Neuronal stem cell (in vitro differentiated cells): ENCODE results near the gene NSF.
"Not testable (repeated sequence)": the region's sequence is repeated elsewhere in the genome, so short reads cannot be mapped to it uniquely, and the experiment has no call there.

Experiments
- DNase-seq: peaks from one replicate; pipeline ENCODE4 v3.0.0-alpha.2; 2013; ENCODE audit warnings: low spot score
- H2AFZ ChIP-seq: one replicate; pipeline ENCODE4 v1.6.1; 2013; ENCODE audit warnings: mild to moderate bottlenecking, low read length, inconsistent platforms
- H2AK5ac ChIP-seq: 2 replicates; pipeline ENCODE4 v1.6.1; 2013; ENCODE audit warnings: low read depth, mild to moderate bottlenecking, inconsistent platforms, low read length, moderate library complexity, mixed read lengths
- H2BK120ac ChIP-seq: 2 replicates; pipeline ENCODE4 v1.6.1; 2013; ENCODE audit warnings: low read depth, mild to moderate bottlenecking, inconsistent platforms, low read length, moderate library complexity, mixed read lengths
- H2BK12ac ChIP-seq: one replicate; pipeline ENCODE4 v1.6.1; 2013; ENCODE audit warnings: low read length, inconsistent platforms
- H2BK15ac ChIP-seq: 2 replicates; pipeline ENCODE4 v1.6.1; 2013; ENCODE audit warnings: mild to moderate bottlenecking, low read length, inconsistent platforms, mixed read lengths
- H2BK5ac ChIP-seq: one replicate; pipeline ENCODE4 v1.6.1; 2013; ENCODE audit warnings: inconsistent platforms, mild to moderate bottlenecking, low read length, moderate library complexity
- H3K14ac ChIP-seq: one replicate; pipeline ENCODE4 v1.6.1; 2013; ENCODE audit warnings: low read length, inconsistent platforms
- H3K18ac ChIP-seq: 2 replicates; pipeline ENCODE4 v1.6.1; 2013; ENCODE audit warnings: low read length, inconsistent platforms
- H3K23ac ChIP-seq: 2 replicates; pipeline ENCODE4 v1.6.1; 2013; ENCODE audit warnings: low read depth, mild to moderate bottlenecking, mixed read lengths, low read length, inconsistent platforms; ENCODE audit not compliant: poor library complexity
- H3K27ac ChIP-seq: replicated peaks from 3 replicates; pipeline ENCODE4 v1.5.1; 2013; ENCODE audit warnings: low read length, inconsistent platforms
- H3K27me3 ChIP-seq, 3 experiments: 2 replicates each; pipeline ENCODE4 v1.6.1; 2013; ENCODE audit warnings: low read length in 3 of 3, mild to moderate bottlenecking in 2 of 3, inconsistent platforms in 1 of 3, low read depth in 1 of 3, mixed read lengths in 1 of 3, moderate library complexity in 1 of 3; ENCODE audit not compliant: control insufficient read depth in 3 of 3, insufficient read depth in 3 of 3
- H3K36me3 ChIP-seq, 2 donors: replicated peaks in 1 of 2; 2 replicates each; pipeline ENCODE4 v1.6.1; 2013; ENCODE audit warnings: low read length in 2 of 2; ENCODE audit not compliant: control insufficient read depth in 2 of 2, insufficient read depth in 2 of 2
- H3K4ac ChIP-seq: 2 replicates; pipeline ENCODE4 v1.6.1; 2013; ENCODE audit warnings: inconsistent platforms, mild to moderate bottlenecking, low read length, moderate library complexity
- H3K4me1 ChIP-seq, 2 donors: 1 replicate in 1 of 2; 2 replicates in 1 of 2; pipeline ENCODE4 v1.6.1; 2013; ENCODE audit warnings: low read length in 2 of 2, low read depth in 1 of 2; ENCODE audit not compliant: control insufficient read depth in 2 of 2, insufficient read depth in 1 of 2
- H3K4me2 ChIP-seq: one replicate; pipeline ENCODE4 v1.6.1; 2013; ENCODE audit warnings: mild to moderate bottlenecking, low read length, inconsistent platforms; ENCODE audit not compliant: insufficient read depth, poor library complexity, severe bottlenecking
- H3K4me3 ChIP-seq, 2 donors: 2 replicates each; pipeline ENCODE4 v1.5.1; 2013; ENCODE audit warnings: low read length in 2 of 2, mild to moderate bottlenecking in 2 of 2, inconsistent platforms in 1 of 2, moderate library complexity in 1 of 2
- H3K79me1 ChIP-seq: one replicate; pipeline ENCODE4 v1.6.1; 2013; ENCODE audit warnings: low read depth, mild to moderate bottlenecking, inconsistent platforms, low read length, moderate library complexity
- H3K9ac ChIP-seq: one replicate; pipeline ENCODE4 v1.6.1; 2013; ENCODE audit warnings: mild to moderate bottlenecking, low read depth, low read length, inconsistent platforms; ENCODE audit not compliant: poor library complexity
- H3K9me3 ChIP-seq, 2 donors: replicated peaks in 1 of 2; 2 replicates each; pipeline versions ENCODE3 to v1.6.1; 2013; ENCODE audit warnings: low read length in 2 of 2, mild to moderate bottlenecking in 2 of 2, inconsistent platforms in 1 of 2, low read depth in 1 of 2, mixed read lengths in 1 of 2, moderate library complexity in 1 of 2; ENCODE audit not compliant: control insufficient read depth in 2 of 2, insufficient read depth in 1 of 2
- H4K8ac ChIP-seq: one replicate; pipeline ENCODE4 v1.6.1; 2013; ENCODE audit warnings: low read depth, mild to moderate bottlenecking, inconsistent platforms, low read length, moderate library complexity
- H4K91ac ChIP-seq: one replicate; pipeline ENCODE4 v1.6.1; 2013; ENCODE audit warnings: low read length, low read depth, mild to moderate bottlenecking, inconsistent platforms; ENCODE audit not compliant: poor library complexity
- WGBS, 2 donors: extraction: QIAGEN DNeasy Blood & Tissue Kit; methylation state at CpG; one replicate each; pipeline ENCODE4 v1.1.7; 2013; ENCODE audit warnings: missing lambda C conversion rate in 2 of 2, mixed read lengths in 1 of 2; ENCODE audit not compliant: insufficient read length in 2 of 2, insufficient replicate concordance in 1 of 2; ENCODE audit errors: extremely low coverage in 2 of 2; 5-methylcytosine and 5-hydroxymethylcytosine counted together

The NSF gene

DNA sequence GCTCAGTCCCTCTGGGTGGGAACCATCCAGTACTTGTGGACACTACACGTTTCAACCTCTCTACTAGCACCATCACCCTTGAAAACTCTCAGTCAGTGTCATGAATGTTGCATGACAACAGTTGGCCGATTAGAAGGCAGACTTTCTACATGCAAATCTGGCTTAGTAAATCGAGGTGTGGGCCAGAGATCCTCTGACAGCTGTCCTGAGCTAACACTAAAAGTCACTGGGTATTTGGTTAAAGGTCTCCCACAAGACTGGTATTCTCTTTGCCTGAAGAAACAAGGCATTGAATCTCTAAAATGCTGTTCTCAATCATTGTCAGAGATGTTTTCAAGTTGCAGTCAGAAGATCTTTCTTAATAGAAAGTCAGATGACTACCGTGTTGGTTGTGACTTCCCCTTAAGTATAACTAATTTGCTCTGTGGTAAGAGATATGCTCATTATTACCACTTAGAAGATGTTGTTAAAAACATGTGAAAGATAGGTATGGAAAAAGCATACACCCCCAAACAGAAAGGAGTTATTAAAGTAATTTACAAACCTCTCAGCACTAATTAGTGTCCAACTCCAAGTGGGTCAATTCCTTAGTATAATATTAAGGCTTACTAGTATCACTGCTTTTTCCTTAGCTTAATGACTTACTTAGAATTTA, 165.7 kb downstream of the NSF start:
- Histone ChIP-seq H3K9ac (no peak overlapping the region), H2BK5ac (no peak overlapping the region), H3K4ac (no peak overlapping the region), H3K9me3 (no peaks in the 10 kb centered on the region), H3K4me3 (no peak overlapping the region), H2BK15ac (no peak overlapping the region), H3K4me1 (no peaks in the 10 kb centered on the region), H2BK12ac (no peak overlapping the region), H4K91ac (no peak overlapping the region), H3K36me3 (peaks cover 4 to 94% of the 10 kb centered on the region in 2 donors), H4K8ac (no peak overlapping the region), H3K79me1 (no peaks in the 10 kb centered on the region), H2AK5ac (no peak overlapping the region), H2AFZ (no peak overlapping the region), H2BK120ac (no peak overlapping the region), H3K27me3 (no peaks in the 10 kb centered on the region), H3K23ac (no peak overlapping the region), H3K27ac (no peak overlapping the region), H3K18ac (no peak overlapping the region), H3K4me2 (no peak overlapping the region), H3K14ac (no peak overlapping the region)
- WGBS, 2 donors, result no CpG with 5 or more reads among the region's 4 CpGs
- no peak for DNase-seq

DNA sequence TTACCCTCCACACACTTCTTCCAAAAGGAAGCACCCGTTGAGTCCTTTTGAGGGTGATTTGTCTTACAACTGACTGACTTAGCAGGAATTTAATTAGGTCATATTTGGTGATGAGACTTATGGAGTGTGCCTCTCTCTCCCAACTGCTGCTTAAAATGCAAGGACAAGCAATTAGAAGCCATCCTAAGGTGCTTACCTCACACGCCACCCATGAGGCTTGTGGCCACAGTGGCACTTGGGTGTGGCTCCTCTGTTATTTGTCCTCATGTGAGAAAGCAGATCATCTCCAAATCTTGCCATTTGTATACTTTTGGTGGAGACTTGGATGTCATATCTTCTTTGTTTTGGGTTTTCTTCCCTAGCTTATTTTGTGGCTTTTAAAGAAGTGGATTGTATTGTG, 166.4 kb downstream of the NSF start:
- H2BK120ac ChIP-seq, result no peak overlapping the region
- no peak overlapping the region for H3K27ac ChIP-seq
- no peak overlapping the region for H2AFZ ChIP-seq
- no peak for DNase-seq
- no peak overlapping the region for H2BK5ac ChIP-seq
- H3K79me1 ChIP-seq, result no peaks in the 10 kb centered on the region
- no peak overlapping the region for H3K4me2 ChIP-seq
- no peak overlapping the region for H2AK5ac ChIP-seq
- no peak overlapping the region for H3K14ac ChIP-seq
- no peaks in the 10 kb centered on the region for H3K27me3 ChIP-seq
- H4K8ac ChIP-seq, result no peak overlapping the region
- H3K9ac ChIP-seq, result no peak overlapping the region
- H3K36me3 ChIP-seq, result peaks cover 4 to 93% of the 10 kb centered on the region in 2 donors
- no peak overlapping the region for H3K4me3 ChIP-seq
- WGBS, 2 donors, result no CpG with 5 or more reads among the region's 2 CpGs
- H4K91ac ChIP-seq, result no peak overlapping the region
- H3K18ac ChIP-seq, result no peak overlapping the region
- no peaks in the 10 kb centered on the region for H3K4me1 ChIP-seq
- H2BK12ac ChIP-seq, result no peak overlapping the region
- no peak overlapping the region for H3K4ac ChIP-seq
- no peak overlapping the region for H2BK15ac ChIP-seq
- no peaks in the 10 kb centered on the region for H3K9me3 ChIP-seq
- H3K23ac ChIP-seq, result no peak overlapping the region

DNA sequence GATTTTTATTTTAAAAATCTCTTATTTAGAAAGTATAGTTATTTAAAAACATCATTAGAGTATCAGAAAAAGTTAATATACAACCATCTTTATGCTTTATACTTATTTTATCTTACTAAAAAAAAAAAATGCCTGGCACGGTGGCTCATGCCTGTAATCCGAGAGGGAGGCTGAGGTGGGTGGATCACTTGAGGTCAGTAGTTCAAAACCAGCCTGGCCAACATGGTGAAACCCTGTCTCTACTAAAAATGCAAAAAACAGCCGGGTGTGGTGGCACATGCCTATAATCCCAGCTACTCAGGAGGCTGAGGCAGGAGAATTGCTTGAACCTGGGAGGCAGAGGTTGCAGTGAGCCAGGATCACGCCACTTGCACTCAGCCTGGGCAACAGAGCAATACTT, 167.1 kb downstream of the NSF start:
- not testable (repeated sequence) for H2BK15ac ChIP-seq, H3K14ac ChIP-seq, H3K27me3 ChIP-seq, DNase-seq, H3K9me3 ChIP-seq, H3K4me3 ChIP-seq, H2AFZ ChIP-seq, H3K79me1 ChIP-seq, H3K4me2 ChIP-seq, H3K23ac ChIP-seq, H2BK120ac ChIP-seq, H2BK12ac ChIP-seq, H3K4me1 ChIP-seq, H3K9ac ChIP-seq, H2BK5ac ChIP-seq, H4K8ac ChIP-seq, H3K4ac ChIP-seq, H4K91ac ChIP-seq, H3K27ac ChIP-seq, H2AK5ac ChIP-seq, H3K18ac ChIP-seq
- H3K36me3 ChIP-seq, result peaks cover 4 to 93% of the 10 kb centered on the region in 2 donors
- no CpG with 5 or more reads among the region's 4 CpGs for WGBS, 2 donors

DNA sequence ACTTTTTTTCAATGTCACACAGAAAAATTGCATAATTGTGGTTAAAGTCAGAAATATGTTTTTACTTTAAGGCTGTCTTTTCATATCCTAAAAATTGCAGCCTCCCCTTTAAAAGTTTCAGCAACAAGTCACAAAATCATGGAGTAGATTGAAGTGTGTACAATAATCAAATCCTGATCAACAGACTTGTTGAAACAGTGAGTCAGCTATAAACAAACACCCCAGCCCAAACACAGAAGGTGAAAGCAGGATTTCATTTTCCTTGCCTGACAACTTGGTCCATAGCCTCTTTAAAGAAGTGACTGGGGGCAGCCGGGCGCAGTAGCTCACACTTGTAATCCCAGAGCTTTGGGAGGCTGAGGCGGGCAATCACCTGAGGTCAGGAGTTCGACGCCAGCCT, 168.1 kb downstream of the NSF start:
- no peak overlapping the region for H2BK120ac ChIP-seq
- no peak overlapping the region for H3K4ac ChIP-seq
- H3K27me3 ChIP-seq, result no peaks in the 10 kb centered on the region
- H3K18ac ChIP-seq, result no peak overlapping the region
- no peak overlapping the region for H2BK12ac ChIP-seq
- no CpG with 5 or more reads among the region's 5 CpGs for WGBS, 2 donors
- no peak overlapping the region for H3K14ac ChIP-seq
- H3K27ac ChIP-seq, result no peak overlapping the region
- no peak overlapping the region for H3K4me2 ChIP-seq
- H2AFZ ChIP-seq, result no peak overlapping the region
- H2AK5ac ChIP-seq, result no peak overlapping the region
- H4K91ac ChIP-seq, result no peak overlapping the region
- H3K4me1 ChIP-seq, result no peaks in the 10 kb centered on the region
- H3K79me1 ChIP-seq, result no peaks in the 10 kb centered on the region
- no peak overlapping the region for H3K23ac ChIP-seq
- no peak overlapping the region for H2BK5ac ChIP-seq
- H3K9me3 ChIP-seq, result no peaks in the 10 kb centered on the region
- no peak for DNase-seq
- no peak overlapping the region for H2BK15ac ChIP-seq
- H4K8ac ChIP-seq, result no peak overlapping the region
- no peak overlapping the region for H3K4me3 ChIP-seq
- H3K9ac ChIP-seq, result no peak overlapping the region
- peaks cover 4 to 96% of the 10 kb centered on the region in 2 donors for H3K36me3 ChIP-seq
